Fibroblast of mammary gland (primary cell): ENCODE measurements around the gene SNTG2.
"Not testable (repeated sequence)": the region's sequence is repeated elsewhere in the genome, so short reads cannot be mapped to it uniquely, and the experiment has no call there.

Experiments
- DNase-seq: peaks from one replicate; pipeline ENCODE4 v3.0.0-alpha.2; 2010; ENCODE audit warnings: low read depth
- H3K4me3 ChIP-seq: 2 replicates; pipeline ENCODE4 v1.5.1; 2011; ENCODE audit warnings: low read depth, mild to moderate bottlenecking, low read length, moderate library complexity; ENCODE audit not compliant: control insufficient read depth
- TF ChIP-seq, protein P1 (sequence below): conservative IDR thresholded peaks from 2 replicates; pipeline ENCODE4 v1.5.1; 2011; ENCODE audit warnings: low read depth, low read length, inconsistent platforms; ENCODE audit not compliant: control insufficient read depth, insufficient read depth

Gene SNTG2

DNA sequence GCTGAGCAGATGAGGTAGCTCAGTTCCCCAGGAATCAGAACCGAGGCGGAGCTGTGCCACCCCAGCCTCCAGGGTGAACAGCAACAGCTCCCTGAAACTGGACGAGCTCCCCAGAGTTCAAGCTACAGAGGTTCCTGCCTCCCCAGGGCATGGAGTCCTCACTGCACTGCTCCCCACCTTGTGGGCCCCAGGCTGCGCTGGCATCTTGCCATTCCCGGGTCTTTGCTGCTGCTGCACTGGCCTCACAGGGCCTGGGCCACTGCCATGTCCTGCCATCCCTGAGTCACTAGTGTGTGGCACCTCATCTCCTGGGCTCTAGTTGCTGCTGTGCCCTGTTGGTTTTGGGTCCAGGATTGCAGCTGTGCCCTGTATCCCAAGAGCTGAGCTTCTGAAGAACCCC is 166.9 kb downstream of the SNTG2 start:
- TF ChIP-seq, protein P1, sequence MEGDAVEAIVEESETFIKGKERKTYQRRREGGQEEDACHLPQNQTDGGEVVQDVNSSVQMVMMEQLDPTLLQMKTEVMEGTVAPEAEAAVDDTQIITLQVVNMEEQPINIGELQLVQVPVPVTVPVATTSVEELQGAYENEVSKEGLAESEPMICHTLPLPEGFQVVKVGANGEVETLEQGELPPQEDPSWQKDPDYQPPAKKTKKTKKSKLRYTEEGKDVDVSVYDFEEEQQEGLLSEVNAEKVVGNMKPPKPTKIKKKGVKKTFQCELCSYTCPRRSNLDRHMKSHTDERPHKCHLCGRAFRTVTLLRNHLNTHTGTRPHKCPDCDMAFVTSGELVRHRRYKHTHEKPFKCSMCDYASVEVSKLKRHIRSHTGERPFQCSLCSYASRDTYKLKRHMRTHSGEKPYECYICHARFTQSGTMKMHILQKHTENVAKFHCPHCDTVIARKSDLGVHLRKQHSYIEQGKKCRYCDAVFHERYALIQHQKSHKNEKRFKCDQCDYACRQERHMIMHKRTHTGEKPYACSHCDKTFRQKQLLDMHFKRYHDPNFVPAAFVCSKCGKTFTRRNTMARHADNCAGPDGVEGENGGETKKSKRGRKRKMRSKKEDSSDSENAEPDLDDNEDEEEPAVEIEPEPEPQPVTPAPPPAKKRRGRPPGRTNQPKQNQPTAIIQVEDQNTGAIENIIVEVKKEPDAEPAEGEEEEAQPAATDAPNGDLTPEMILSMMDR = no peak
- H3K4me3 ChIP-seq = no peak overlapping the region
- DNase-seq = no peak

DNA sequence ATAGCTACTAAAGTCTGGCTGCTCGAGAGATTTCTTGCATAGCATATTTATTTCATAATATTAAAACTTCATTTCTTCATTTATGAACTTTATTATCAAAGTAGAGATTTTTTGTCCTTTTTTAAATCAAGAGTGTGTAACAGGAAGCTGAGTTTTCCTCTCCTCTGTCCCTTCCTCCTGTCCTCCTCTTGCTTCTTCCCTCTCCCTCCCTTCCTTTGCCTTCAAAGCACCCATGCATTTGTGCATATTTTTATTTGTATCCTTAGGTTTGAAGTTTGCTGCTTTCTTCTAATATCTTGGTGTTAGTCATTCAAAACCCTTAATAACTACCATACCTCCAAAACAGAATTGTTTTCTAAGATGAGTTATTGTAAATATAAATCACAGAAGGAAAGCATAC is 174.6 kb downstream of the SNTG2 start:
- TF ChIP-seq, protein P1 = no peak
- no peak for DNase-seq
- H3K4me3 ChIP-seq = no peak overlapping the region

DNA sequence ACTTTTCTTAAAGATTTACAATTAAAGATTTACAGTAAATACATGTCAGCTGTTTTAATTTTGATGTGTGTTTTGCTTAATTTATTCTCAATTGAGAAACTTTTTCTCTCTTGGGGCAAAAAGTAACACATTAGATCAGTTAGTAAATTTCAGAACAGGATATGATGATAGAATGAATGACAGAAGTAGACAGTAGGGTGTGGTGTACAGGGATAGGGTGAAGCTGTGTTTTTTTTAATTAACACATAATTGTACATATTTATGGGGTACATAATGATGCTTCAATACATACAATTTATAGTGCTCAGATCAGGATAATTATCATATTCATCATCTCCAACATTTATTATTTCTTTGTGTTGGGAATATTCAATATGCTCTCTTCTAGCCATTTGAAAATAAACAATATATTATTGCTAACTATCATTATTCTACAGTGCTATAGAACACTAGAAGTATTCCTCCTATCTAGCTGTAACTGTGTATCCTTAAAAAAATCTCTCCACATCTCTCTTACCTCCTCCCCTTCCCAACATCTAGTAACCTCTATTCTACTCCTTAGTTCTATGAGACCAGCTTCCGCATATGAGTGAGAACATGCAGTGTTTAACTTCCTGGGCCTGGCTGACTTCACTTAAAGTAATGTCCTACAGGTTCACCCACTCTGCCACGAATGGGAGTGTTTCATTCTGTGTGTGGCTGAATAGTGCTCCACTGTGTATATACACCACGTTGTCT is 175.2 kb downstream of the SNTG2 start:
- H3K4me3 ChIP-seq = no peak overlapping the region
- DNase-seq = no peak
- TF ChIP-seq, protein P1 = no peak

DNA sequence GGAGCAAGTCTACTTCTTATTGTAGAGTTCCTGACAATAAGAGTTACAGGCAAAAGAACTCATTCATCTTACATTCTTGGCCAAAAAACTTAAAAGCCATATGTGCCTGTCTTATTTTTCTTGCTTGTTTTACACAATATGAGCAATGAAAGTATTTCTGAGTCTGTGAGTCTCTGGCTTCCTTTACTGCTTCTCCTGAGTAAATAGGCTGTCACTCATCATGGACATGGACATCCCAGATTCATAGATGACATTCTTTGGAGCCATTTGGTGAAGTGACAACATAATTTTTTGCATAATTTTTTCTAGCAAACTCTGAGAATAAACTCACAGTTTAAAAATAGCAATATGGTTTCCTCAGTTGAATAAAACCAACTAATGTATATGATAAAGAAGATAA is 179.3 kb downstream of the SNTG2 start:
- no peak for DNase-seq
- TF ChIP-seq, protein P1 = no peak
- no peak overlapping the region for H3K4me3 ChIP-seq

DNA sequence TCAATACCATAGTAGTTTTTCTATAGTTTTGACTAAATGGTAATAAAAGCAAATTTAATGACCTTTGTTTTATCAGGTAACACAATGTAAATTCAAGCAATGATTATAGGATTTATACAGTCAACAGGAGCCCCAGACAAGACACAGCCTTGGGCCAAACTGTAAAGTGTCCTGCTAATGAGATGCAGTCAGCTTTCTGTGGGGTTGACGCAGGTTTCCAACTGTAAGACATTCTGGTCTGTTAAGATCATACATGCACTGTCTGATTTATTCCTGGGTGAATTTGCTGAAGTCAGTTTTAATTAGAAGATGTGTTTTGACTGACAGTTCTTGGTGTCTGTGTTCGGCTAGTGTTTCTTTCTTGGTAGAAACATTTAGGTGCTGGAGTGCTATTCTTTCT is 180.3 kb downstream of the SNTG2 start:
- H3K4me3 ChIP-seq = no peak overlapping the region
- no peak for DNase-seq
- TF ChIP-seq, protein P1 = no peak

DNA sequence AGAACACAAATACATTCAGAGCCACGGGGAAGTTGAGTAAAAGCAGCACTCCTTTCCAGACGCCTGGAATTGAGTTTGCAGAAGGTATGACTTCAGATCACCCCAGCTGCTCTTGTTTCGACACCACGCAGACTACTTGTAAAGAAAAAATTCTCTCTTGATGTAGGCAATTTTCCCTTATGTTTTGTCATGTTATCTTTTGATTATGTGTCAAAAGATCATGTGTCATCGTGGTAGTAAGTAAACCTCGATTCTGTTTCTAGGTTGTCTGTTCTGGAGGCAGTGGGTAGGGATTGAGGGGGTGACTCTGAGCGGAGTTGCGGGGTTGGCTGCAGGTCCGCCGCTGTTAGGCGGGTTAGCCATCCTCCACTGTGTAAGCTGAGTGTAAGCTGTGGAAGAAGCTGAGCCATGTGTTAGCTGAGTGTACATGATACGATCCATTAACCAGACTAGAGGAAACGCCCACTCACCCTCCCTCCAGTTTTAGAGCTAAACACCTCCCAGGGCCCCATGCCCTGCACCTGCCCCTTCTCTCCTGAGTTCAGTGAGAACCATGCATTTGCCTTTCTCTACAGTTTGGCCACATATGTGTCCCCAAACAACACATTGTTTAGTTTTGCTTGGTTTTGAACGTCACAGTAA is 181.8 kb downstream of the SNTG2 start:
- H3K4me3 ChIP-seq = no peak overlapping the region
- no peak for DNase-seq
- TF ChIP-seq, protein P1 = no peak

DNA sequence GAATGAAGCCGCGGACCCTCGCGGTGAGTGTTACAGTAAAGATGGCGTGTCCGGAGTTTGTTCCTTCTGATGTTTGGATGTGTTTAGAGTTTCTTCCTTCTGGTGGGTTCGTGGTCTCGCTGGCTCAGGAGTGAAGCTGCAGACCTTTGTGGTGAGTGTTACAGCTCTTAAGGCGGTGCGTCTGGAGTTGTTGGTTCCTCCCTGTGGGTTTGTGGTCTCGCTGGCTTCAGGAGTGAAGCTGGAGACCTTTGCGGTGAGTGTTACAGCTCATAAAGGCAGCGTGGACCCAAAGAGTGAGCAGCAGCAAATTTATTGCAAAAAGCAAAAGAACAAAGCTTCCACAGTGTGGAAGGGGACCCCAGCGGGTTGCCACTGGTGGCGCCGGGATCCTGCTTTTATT is 183.2 kb downstream of the SNTG2 start:
- DNase-seq, H3K4me3 ChIP-seq: not testable (repeated sequence)
